B cell (primary cell): ENCODE results near the gene OR7A17. TPM values are rescaled to one million over a fixed set of nuclear protein-coding genes. Genes with fewer than 3 reads are reported as not detected.

ENCODE experiments used
- ATAC-seq: fragments of 200-7000 bp; cut with Tn5 transposase; one replicate; pipeline ENCODE4 v1.10.0; 2021; ENCODE audit warnings: low read depth, mild to moderate bottlenecking, moderate number of reproducible peaks, moderate library complexity
- CTCF ChIA-PET: fragments of 350-600 bp; sonication (Branson Sonifier 250); formaldehyde crosslinking; loops from one replicate; lab custom pipeline; 2021; ENCODE audit warnings: antibody characterized with exemption, inconsistent platforms; lab: Charles Lee
- POLR2A ChIA-PET: fragments of 350-600 bp; sonication (Branson Sonifier 250); formaldehyde crosslinking; loops from one replicate; lab custom pipeline; 2021; ENCODE audit warnings: antibody characterized with exemption; lab: Charles Lee
- DNase-seq: peaks from one replicate; pipeline ENCODE4 v3.0.0; 2013
- H2AFZ ChIP-seq: 2 replicates; pipeline ENCODE4 v1.6.1; 2012; ENCODE audit warnings: mild to moderate bottlenecking, low read depth, low read length; ENCODE audit not compliant: insufficient read depth, poor library complexity, severe bottlenecking
- H3K27ac ChIP-seq, 2 donors: 1 replicate in 1 of 2; 2 replicates in 1 of 2; pipeline ENCODE4 v1.5.1; 2012 to 2013; ENCODE audit warnings: low read length in 2 of 2, mild to moderate bottlenecking in 2 of 2, moderate library complexity in 1 of 2
- H3K27me3 ChIP-seq, 4 experiments: fragments of 200-600 bp in 1 of 4; sonication (generic) in 1 of 4; replicated peaks in 1 of 4; 1 replicate in 2 of 4; 2 replicates in 2 of 4; pipeline versions ENCODE4 v1.6.1 to v1.7.0; 2013 to 2016; ENCODE audit warnings: low read length in 3 of 4, mild to moderate bottlenecking in 2 of 4, mixed read lengths in 1 of 4, moderate library complexity in 1 of 4; ENCODE audit not compliant: insufficient read depth in 4 of 4, control insufficient read depth in 3 of 4; ENCODE audit errors: control extremely low read depth in 1 of 4
- H3K36me3 ChIP-seq, 2 experiments: replicated peaks in 1 of 2; 1 replicate in 1 of 2; 2 replicates in 1 of 2; pipeline versions ENCODE4 v1.6.1 to v1.7.1; 2013; ENCODE audit warnings: low read length in 1 of 2; ENCODE audit not compliant: insufficient read depth in 2 of 2, control insufficient read depth in 1 of 2; ENCODE audit errors: control extremely low read depth in 1 of 2, extremely low read depth in 1 of 2
- H3K4me1 ChIP-seq, 2 donors: fragments of 200-600 bp in 1 of 2; sonication (generic) in 1 of 2; 1 replicate in 1 of 2; 2 replicates in 1 of 2; pipeline versions ENCODE4 v1.5.1 to v1.6.1; 2013 to 2017; ENCODE audit warnings: low read length in 2 of 2; ENCODE audit not compliant: control insufficient read depth in 2 of 2, insufficient read depth in 2 of 2
- H3K4me2 ChIP-seq: replicated peaks from 2 replicates; pipeline ENCODE3; 2012; ENCODE audit warnings: mild to moderate bottlenecking, low read depth, low read length; ENCODE audit not compliant: poor library complexity, severe bottlenecking
- H3K4me3 ChIP-seq, 5 experiments: fragments of 200-600 bp in 1 of 5; sonication (generic) in 1 of 5; 1 replicate in 3 of 5; 2 replicates in 2 of 5; pipeline versions ENCODE4 v1.5.1 to v1.7.0; 2011 to 2016; ENCODE audit warnings: low read length in 4 of 5, mild to moderate bottlenecking in 4 of 5, low read depth in 2 of 5, control low read depth in 1 of 5, moderate library complexity in 1 of 5; ENCODE audit not compliant: insufficient read depth in 1 of 5; ENCODE audit errors: control extremely low read depth in 1 of 5, extremely low read depth in 1 of 5
- H3K79me2 ChIP-seq: fragments of 200-600 bp; sonication (generic); one replicate; pipeline ENCODE4 v1.6.0; 2016; ENCODE audit warnings: low read length; ENCODE audit not compliant: control insufficient read depth, insufficient read depth
- H3K9ac ChIP-seq: fragments of 200-600 bp; sonication (generic); 2 replicates; pipeline ENCODE4 v1.6.1; 2017; ENCODE audit warnings: mild to moderate bottlenecking, low read length, moderate library complexity
- H3K9me3 ChIP-seq, 3 donors: one replicate each; pipeline versions ENCODE4 v1.6.1 to v1.7.1; 2013; ENCODE audit warnings: low read length in 2 of 3; ENCODE audit not compliant: control insufficient read depth in 2 of 3, insufficient read depth in 1 of 3; ENCODE audit errors: control extremely low read depth in 1 of 3
- H4K20me1 ChIP-seq: 2 replicates; pipeline ENCODE4 v1.6.0; 2012; ENCODE audit warnings: mild to moderate bottlenecking, low read length; ENCODE audit not compliant: insufficient read depth, control insufficient read depth, poor library complexity, severe bottlenecking
- H3K27ac Mint-ChIP-seq: one replicate; pipeline ENCODE4 v1.8.0; 2021; ENCODE audit warnings: mixed read lengths
- H3K27me3 Mint-ChIP-seq: one replicate; pipeline ENCODE4 v1.8.0; 2021; ENCODE audit warnings: mixed read lengths
- H3K4me1 Mint-ChIP-seq: one replicate; pipeline ENCODE4 v1.8.0; 2021; ENCODE audit warnings: mixed read lengths
- H3K4me3 Mint-ChIP-seq: one replicate; pipeline ENCODE4 v1.8.0; 2021; ENCODE audit warnings: mixed read lengths
- H3K9me3 Mint-ChIP-seq: one replicate; pipeline ENCODE4 v1.8.0; 2022; ENCODE audit warnings: mixed read lengths; ENCODE audit not compliant: insufficient read depth
- EZH2 ChIP-seq: IDR thresholded peaks from 2 replicates; pipeline ENCODE4 v1.6.1; 2012; ENCODE audit warnings: borderline replicate concordance, low read depth, mild to moderate bottlenecking, moderate library complexity, low read length; ENCODE audit not compliant: insufficient read depth, poor library complexity, severe bottlenecking
- WGBS: methylation state at CpG from one replicate; pipeline ENCODE4 v1.1.5; 2013; ENCODE audit warnings: missing lambda C conversion rate; ENCODE audit not compliant: insufficient coverage; 5-methylcytosine and 5-hydroxymethylcytosine counted together
- intact Hi-C: fragments of 100-400 bp; cut with micrococcal nuclease; formaldehyde crosslinking; loops from one replicate; pipeline ENCODE4 v1.10.0; 2022
- polyA plus RNA-seq: library from polyadenylated mRNA; depleted of rRNA; stranded (reverse); fragments of >200 nt; gene quantifications from 2 replicates; pipeline ENCODE4 v1.2.3, GENCODE V29; 2012
- total RNA-seq, 2 donors: library from RNA; stranded (reverse); fragments of 120-200 nt in 1 of 2; gene quantifications; 1 replicate in 1 of 2; 2 replicates in 1 of 2; pipeline versions ENCODE4 v1.2.3 to v1.2.4, GENCODE V29; 2013 to 2022
- TF ChIP-seq, protein P1 (sequence below): fragments of 200-600 bp; IDR thresholded peaks from one replicate; pipeline ENCODE4 v1.8.0; 2022; ENCODE audit warnings: antibody characterized with exemption, mild to moderate bottlenecking

Gene OR7A17
- total and polyA plus RNA-seq, 2 donors (not counting 1 experiment from before 2014, with no cell fraction given), result not detected

DNA sequence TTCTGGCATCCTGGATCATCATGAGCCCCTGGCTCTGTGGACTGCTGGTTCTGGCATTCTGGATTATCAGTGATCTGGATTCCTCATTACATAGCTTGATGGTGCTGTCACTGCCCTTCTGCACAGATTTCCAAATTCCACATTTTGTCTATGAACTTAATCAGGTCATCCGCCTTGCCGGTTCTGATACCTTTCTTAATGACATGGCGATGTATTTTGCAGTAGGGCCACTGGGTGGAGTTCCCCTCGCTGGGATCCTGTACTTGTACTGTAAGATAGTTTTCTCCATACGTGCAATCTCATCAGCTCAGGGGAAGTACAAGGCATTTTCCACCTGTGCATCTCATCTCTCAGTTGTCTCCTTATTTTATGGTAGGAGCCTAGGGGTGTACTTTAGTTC lies 30.9 kb upstream of the OR7A17 start:
- Histone ChIP-seq H3K4me1 (no peaks in the 10 kb centered on the region), H3K36me3 (no peaks in the 10 kb centered on the region), H3K79me2 (no peaks in the 10 kb centered on the region), H3K27me3 (peaks cover 0 to 2% (median 0%) of the 10 kb centered on the region in 4 experiments), H3K9me3 (peaks cover 2 to 6% (median 4%) of the 10 kb centered on the region in 3 donors), H4K20me1 (no peaks in the 10 kb centered on the region), H3K4me2 (no peak overlapping the region), H2AFZ (no peak overlapping the region), H3K27ac (no peak overlapping the region), H3K9ac (no peak overlapping the region), H3K4me3 (no peak overlapping the region)
- WGBS, result 44% methylated on average over 3 of the region's 5 CpGs
- TF ChIP-seq, protein P1, sequence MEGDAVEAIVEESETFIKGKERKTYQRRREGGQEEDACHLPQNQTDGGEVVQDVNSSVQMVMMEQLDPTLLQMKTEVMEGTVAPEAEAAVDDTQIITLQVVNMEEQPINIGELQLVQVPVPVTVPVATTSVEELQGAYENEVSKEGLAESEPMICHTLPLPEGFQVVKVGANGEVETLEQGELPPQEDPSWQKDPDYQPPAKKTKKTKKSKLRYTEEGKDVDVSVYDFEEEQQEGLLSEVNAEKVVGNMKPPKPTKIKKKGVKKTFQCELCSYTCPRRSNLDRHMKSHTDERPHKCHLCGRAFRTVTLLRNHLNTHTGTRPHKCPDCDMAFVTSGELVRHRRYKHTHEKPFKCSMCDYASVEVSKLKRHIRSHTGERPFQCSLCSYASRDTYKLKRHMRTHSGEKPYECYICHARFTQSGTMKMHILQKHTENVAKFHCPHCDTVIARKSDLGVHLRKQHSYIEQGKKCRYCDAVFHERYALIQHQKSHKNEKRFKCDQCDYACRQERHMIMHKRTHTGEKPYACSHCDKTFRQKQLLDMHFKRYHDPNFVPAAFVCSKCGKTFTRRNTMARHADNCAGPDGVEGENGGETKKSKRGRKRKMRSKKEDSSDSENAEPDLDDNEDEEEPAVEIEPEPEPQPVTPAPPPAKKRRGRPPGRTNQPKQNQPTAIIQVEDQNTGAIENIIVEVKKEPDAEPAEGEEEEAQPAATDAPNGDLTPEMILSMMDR, result no peak
- TF ChIP-seq EZH2, result no peak
- Mint-ChIP-seq H3K27ac (no peak overlapping the region), H3K4me1 (no peaks in the 10 kb centered on the region), H3K9me3 (peaks cover 4% of the 10 kb centered on the region), H3K4me3 (no peak overlapping the region), H3K27me3 (peaks cover 50% of the 10 kb centered on the region)
- CTCF ChIA-PET, result interaction anchor here (0.5 kb wide), 1 partner anchor 190 kb away, joined by 5 read pairs; no protein-coding TSS in a partner anchor
- POLR2A ChIA-PET, result no interaction called here
- no peak for ATAC-seq
- intact Hi-C loops, result no loop called here
- DNase-seq, result peak; percentile 25

DNA sequence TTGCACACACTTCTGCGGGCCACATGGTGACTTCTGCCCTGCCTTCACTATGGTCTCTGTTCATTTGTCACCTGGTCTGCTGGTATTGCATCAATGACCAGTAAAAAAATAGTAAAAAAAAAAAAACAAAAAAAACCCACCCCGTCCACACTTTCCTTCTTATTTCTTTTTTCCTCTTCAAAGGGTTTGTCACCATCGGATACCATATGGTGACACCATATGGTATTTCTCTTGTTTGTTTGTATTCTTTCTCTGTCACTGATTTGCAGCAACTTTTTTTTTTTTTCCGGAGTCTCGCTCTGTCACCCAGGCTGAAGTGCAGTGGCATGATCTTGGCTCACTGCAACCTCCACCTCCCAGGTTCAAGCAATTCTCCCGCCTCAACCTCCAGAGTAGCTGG lies 29.2 kb upstream of the OR7A17 start:
- Mint-ChIP-seq H3K4me3 (no peak overlapping the region), H3K9me3 (peaks cover 4% of the 10 kb centered on the region)

More for the DNA sequence above, 29.2 kb upstream of the OR7A17 start:
- Histone ChIP-seq H3K27ac (no peak overlapping the region), H3K36me3 (no peaks in the 10 kb centered on the region), H3K9ac (no peak overlapping the region), H3K4me2 (no peak overlapping the region), H3K9me3 (peaks cover 2 to 6% (median 4%) of the 10 kb centered on the region in 3 donors), H2AFZ (no peak overlapping the region), H3K4me1 (no peaks in the 10 kb centered on the region), H3K79me2 (no peaks in the 10 kb centered on the region), H4K20me1 (no peaks in the 10 kb centered on the region), H3K27me3 (peaks cover 0 to 2% (median 0%) of the 10 kb centered on the region in 4 experiments), H3K4me3 (no peak overlapping the region)
- no peak for ATAC-seq
- POLR2A ChIA-PET, result no interaction called here
- Mint-ChIP-seq H3K27me3 (peaks cover 45% of the 10 kb centered on the region), H3K4me1 (no peaks in the 10 kb centered on the region), H3K27ac (no peak overlapping the region)
- intact Hi-C loops, result no loop called here
- CTCF ChIA-PET, result no interaction called here
- no CpG with 5 or more reads among the region's 6 CpGs for WGBS
- TF ChIP-seq EZH2, result no peak
- DNase-seq, result no peak
